DOHH2 (cell line): ENCODE measurements around the gene PHAX.

Experiments
- H3F3A ChIP-seq: fragments of 200-600 bp; sonication (generic), shearing (Covaris generic); 2 replicates; pipeline ENCODE4 v1.6.0; 2016; ENCODE audit warnings: antibody characterized with exemption, mild to moderate bottlenecking; ENCODE audit not compliant: control insufficient read depth, insufficient read depth
- H3K27ac ChIP-seq: fragments of 200-600 bp; sonication (generic); 2 replicates; pipeline ENCODE4 v1.5.1; 2014; ENCODE audit warnings: low read depth, mild to moderate bottlenecking, low read length, moderate library complexity
- H3K27me3 ChIP-seq: fragments of 200-600 bp; sonication (generic); 2 replicates; pipeline ENCODE4 v1.6.1; 2014; ENCODE audit warnings: mild to moderate bottlenecking, low read length, mixed read lengths; ENCODE audit not compliant: control insufficient read depth
- H3K36me3 ChIP-seq: fragments of 200-600 bp; sonication (generic); 2 replicates; pipeline ENCODE4 v1.6.1; 2014; ENCODE audit warnings: mild to moderate bottlenecking, low read length, moderate library complexity, mixed read lengths; ENCODE audit not compliant: control insufficient read depth
- H3K4me1 ChIP-seq: fragments of 200-600 bp; sonication (generic); 2 replicates; pipeline ENCODE4 v1.6.1; 2014; ENCODE audit warnings: mild to moderate bottlenecking, low read length, mixed read lengths; ENCODE audit not compliant: control insufficient read depth
- H3K4me2 ChIP-seq: fragments of 200-600 bp; sonication (generic); 2 replicates; pipeline ENCODE4 v1.6.0; 2014; ENCODE audit warnings: mild to moderate bottlenecking, low read length, moderate library complexity
- H3K4me3 ChIP-seq: fragments of 200-600 bp; sonication (generic); 2 replicates; pipeline ENCODE4 v1.5.1; 2014; ENCODE audit warnings: mild to moderate bottlenecking, low read length, mixed read lengths
- H3K79me2 ChIP-seq: fragments of 200-600 bp; sonication (generic); 2 replicates; pipeline ENCODE4 v1.6.1; 2014; ENCODE audit warnings: mild to moderate bottlenecking, low read length, mixed read lengths; ENCODE audit not compliant: control insufficient read depth
- H3K9me2 ChIP-seq: fragments of 200-600 bp; sonication (generic); replicated peaks from 2 replicates; pipeline ENCODE4 v1.6.1; 2014; ENCODE audit warnings: mild to moderate bottlenecking, low read length, mixed read lengths; ENCODE audit not compliant: control insufficient read depth
- H3K9me3 ChIP-seq: fragments of 200-600 bp; sonication (generic); 2 replicates; pipeline ENCODE4 v1.6.1; 2014; ENCODE audit warnings: antibody characterized with exemption, low read length, mixed read lengths; ENCODE audit not compliant: control insufficient read depth, insufficient read depth
- H4K20me1 ChIP-seq: fragments of 200-600 bp; sonication (generic); 2 replicates; pipeline ENCODE4 v1.6.0; 2014; ENCODE audit warnings: low read depth, mild to moderate bottlenecking, antibody characterized with exemption, low read length, moderate library complexity; ENCODE audit not compliant: control insufficient read depth, insufficient read depth
- EZH2phosphoT487 ChIP-seq: fragments of 200-600 bp; sonication (generic); IDR thresholded peaks from 2 replicates; pipeline ENCODE4 v1.6.1; 2017; ENCODE audit warnings: borderline replicate concordance, mild to moderate bottlenecking, antibody characterized with exemption, low read length, moderate library complexity, mixed read lengths
- TF ChIP-seq, protein P1 (sequence below): fragments of 200-600 bp; sonication (generic); IDR thresholded peaks from one replicate; pipeline ENCODE4 v1.5.1; 2014; ENCODE audit warnings: antibody characterized with exemption, mild to moderate bottlenecking, low read depth, low read length; ENCODE audit not compliant: poor library complexity, severe bottlenecking

Gene PHAX

DNA sequence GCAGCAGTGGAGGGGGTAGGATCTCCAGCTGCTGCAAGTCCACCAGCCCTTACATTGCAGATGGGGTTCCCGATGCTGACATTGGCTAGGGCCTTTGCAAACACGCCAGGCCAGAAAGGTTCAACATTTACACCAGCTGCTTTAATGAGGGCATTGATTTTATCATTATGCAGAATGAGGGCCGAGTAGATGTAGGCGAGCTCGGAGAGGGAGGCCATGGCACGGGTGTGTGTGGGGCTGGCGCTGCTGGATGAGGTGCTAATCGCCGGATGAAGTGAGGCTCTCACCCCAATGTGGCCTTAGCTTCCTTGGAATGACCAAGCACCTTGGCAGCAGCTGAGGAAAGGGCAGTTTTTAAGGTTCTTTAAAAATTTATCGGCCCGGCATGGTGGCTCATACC, 27.4 kb downstream of the PHAX start:
- Histone ChIP-seq H3F3A (peaks cover 3% of the 10 kb centered on the region; the same call in 1 of the 2 replicates), H3K9me2 (no peaks in the 10 kb centered on the region), H3K4me2 (no peak overlapping the region), H3K9me3 (no peaks in the 10 kb centered on the region), H3K4me3 (no peak overlapping the region), H3K4me1 (no peaks in the 10 kb centered on the region), H3K79me2 (no peaks in the 10 kb centered on the region), H3K36me3 (peaks cover 23% of the 10 kb centered on the region), H3K27me3 (no peaks in the 10 kb centered on the region), H3K27ac (no peak overlapping the region), H4K20me1 (no peaks in the 10 kb centered on the region)
- TF ChIP-seq EZH2phosphoT487 = no peak
- TF ChIP-seq, protein P1, sequence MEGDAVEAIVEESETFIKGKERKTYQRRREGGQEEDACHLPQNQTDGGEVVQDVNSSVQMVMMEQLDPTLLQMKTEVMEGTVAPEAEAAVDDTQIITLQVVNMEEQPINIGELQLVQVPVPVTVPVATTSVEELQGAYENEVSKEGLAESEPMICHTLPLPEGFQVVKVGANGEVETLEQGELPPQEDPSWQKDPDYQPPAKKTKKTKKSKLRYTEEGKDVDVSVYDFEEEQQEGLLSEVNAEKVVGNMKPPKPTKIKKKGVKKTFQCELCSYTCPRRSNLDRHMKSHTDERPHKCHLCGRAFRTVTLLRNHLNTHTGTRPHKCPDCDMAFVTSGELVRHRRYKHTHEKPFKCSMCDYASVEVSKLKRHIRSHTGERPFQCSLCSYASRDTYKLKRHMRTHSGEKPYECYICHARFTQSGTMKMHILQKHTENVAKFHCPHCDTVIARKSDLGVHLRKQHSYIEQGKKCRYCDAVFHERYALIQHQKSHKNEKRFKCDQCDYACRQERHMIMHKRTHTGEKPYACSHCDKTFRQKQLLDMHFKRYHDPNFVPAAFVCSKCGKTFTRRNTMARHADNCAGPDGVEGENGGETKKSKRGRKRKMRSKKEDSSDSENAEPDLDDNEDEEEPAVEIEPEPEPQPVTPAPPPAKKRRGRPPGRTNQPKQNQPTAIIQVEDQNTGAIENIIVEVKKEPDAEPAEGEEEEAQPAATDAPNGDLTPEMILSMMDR = no peak

DNA sequence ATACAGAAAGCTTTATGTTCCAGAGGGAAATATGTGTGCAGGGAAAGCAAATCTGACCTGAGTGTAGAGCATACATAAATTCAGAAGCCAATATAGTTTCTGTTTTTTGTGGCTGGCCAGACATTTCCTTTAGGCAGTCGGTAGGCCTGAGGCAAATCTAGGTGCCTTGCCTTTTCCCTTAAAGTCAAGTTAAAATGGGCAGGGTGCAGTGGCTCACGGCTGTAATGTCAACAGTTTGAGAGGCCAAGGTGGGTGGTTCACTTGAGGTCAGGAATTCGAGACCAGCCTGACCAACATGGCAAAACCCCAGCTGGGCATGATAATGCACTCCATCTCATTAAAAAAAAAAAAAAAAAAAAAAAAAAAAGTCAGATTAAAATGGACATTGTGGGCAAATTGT, 31.2 kb downstream of the PHAX start:
- no peak for TF ChIP-seq EZH2phosphoT487
- TF ChIP-seq, protein P1 = no peak
- H4K20me1 ChIP-seq = no peaks in the 10 kb centered on the region
- H3K9me2 ChIP-seq = no peaks in the 10 kb centered on the region
- H3K4me2 ChIP-seq = no peak overlapping the region
- peaks cover 3% of the 10 kb centered on the region; the same call in 1 of the 2 replicates for H3F3A ChIP-seq
- no peak overlapping the region for H3K27ac ChIP-seq
- H3K9me3 ChIP-seq = no peaks in the 10 kb centered on the region
- no peaks in the 10 kb centered on the region for H3K79me2 ChIP-seq
- H3K36me3 ChIP-seq = no peaks in the 10 kb centered on the region
- no peak overlapping the region for H3K4me3 ChIP-seq
- no peaks in the 10 kb centered on the region for H3K4me1 ChIP-seq
- H3K27me3 ChIP-seq = no peaks in the 10 kb centered on the region

DNA sequence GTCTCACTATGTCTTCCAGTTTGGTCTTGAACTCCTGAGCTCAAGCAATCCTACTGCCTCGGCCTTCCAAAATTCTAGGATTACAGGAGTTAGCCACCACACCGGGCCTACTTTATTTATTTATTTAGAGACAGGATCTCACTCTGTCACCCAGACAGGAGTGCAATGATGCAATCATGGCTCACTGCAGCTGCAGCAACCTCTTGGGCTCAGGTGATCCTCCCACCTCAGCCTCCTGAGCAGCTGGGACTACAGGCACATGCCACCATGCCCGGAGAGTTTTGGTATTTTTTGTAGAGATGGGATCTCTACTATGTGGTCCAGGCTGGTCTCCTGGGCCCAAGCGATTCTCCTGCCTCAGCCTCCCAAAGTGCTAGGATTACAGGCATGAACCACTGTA, 32.8 kb downstream of the PHAX start:
- H3K27ac ChIP-seq = no peak overlapping the region
- H3K9me3 ChIP-seq = no peaks in the 10 kb centered on the region
- H4K20me1 ChIP-seq = no peaks in the 10 kb centered on the region
- no peak overlapping the region for H3K4me2 ChIP-seq
- no peaks in the 10 kb centered on the region for H3K79me2 ChIP-seq
- no peaks in the 10 kb centered on the region for H3K36me3 ChIP-seq
- no peaks in the 10 kb centered on the region for H3K4me1 ChIP-seq
- no peaks in the 10 kb centered on the region for H3K27me3 ChIP-seq
- TF ChIP-seq EZH2phosphoT487 = no peak
- TF ChIP-seq, protein P1 = no peak
- H3K4me3 ChIP-seq = no peak overlapping the region
- H3K9me2 ChIP-seq = no peaks in the 10 kb centered on the region
- peaks cover 3% of the 10 kb centered on the region; the same call in 1 of the 2 replicates for H3F3A ChIP-seq
